Panc1 (cell line): ENCODE measurements around the gene CASR. TPM values are rescaled to one million over a fixed set of nuclear protein-coding genes. Genes with fewer than 3 reads are reported as not detected.

Source experiments
- ATAC-seq: fragments of 200-7000 bp; cut with Tn5 transposase; 2 replicates; pipeline ENCODE4 v1.9.1; 2020; ENCODE audit warnings: mild to moderate bottlenecking, moderate library complexity
- BruUV-seq: library from RNA; stranded (reverse); fragments of 400-500 nt; replicated peaks from 2 replicates; lab custom pipeline; 2021; lab: Mats Ljungman, UMichigan
- CTCF ChIA-PET: fragments of 300-600 bp; sonication (Branson Sonifier 250); formaldehyde crosslinking; loops from one replicate; lab custom pipeline; 2022; ENCODE audit warnings: antibody characterized with exemption; lab: Charles Lee
- POLR2A ChIA-PET: fragments of 300-600 bp; sonication (Branson Sonifier 250); formaldehyde crosslinking; loops from one replicate; lab custom pipeline; 2022; ENCODE audit warnings: antibody characterized with exemption; lab: Charles Lee
- DNase-seq: peaks from one replicate; pipeline ENCODE4 v3.0.0-alpha.2; 2010; ENCODE audit warnings: low read depth, low spot score
- H3K27ac ChIP-seq: 2 replicates; pipeline ENCODE4 v1.5.1; 2011; ENCODE audit warnings: mild to moderate bottlenecking, low read length, inconsistent platforms
- H3K27me3 ChIP-seq: fragments of 200-500 bp; sonication (Bioruptor generic); 2 replicates; pipeline ENCODE4 v1.6.0; 2014; ENCODE audit warnings: low read length, inconsistent platforms; ENCODE audit not compliant: control insufficient read depth, insufficient read depth
- H3K36me3 ChIP-seq: fragments of 200-500 bp; sonication (Bioruptor generic); 2 replicates; pipeline ENCODE4 v1.5.1; 2014; ENCODE audit warnings: inconsistent platforms, mild to moderate bottlenecking, low read length, moderate library complexity; ENCODE audit not compliant: control insufficient read depth, insufficient read depth
- H3K4me1 ChIP-seq: 2 replicates; pipeline ENCODE4 v1.5.1; 2011; ENCODE audit warnings: inconsistent platforms, mild to moderate bottlenecking, low read length, moderate library complexity; ENCODE audit not compliant: control insufficient read depth, insufficient read depth
- H3K4me3 ChIP-seq, 2 experiments: 2 replicates each; pipeline ENCODE4 v1.5.1; 2011 to 2012; ENCODE audit warnings: low read depth in 2 of 2, low read length in 2 of 2, mild to moderate bottlenecking in 2 of 2, inconsistent platforms in 1 of 2, moderate library complexity in 1 of 2
- H3K9me3 ChIP-seq: fragments of 200-500 bp; sonication (Bioruptor generic); 2 replicates; pipeline ENCODE4 v1.5.1; 2014; ENCODE audit warnings: low read depth, mild to moderate bottlenecking, inconsistent platforms, low read length, moderate library complexity; ENCODE audit not compliant: control insufficient read depth, insufficient read depth
- POLR2AphosphoS5 ChIP-seq: IDR thresholded peaks from 2 replicates; pipeline ENCODE4 v1.6.1; 2012; ENCODE audit warnings: mild to moderate bottlenecking, low read depth, low read length, moderate library complexity
- SIN3A ChIP-seq: IDR thresholded peaks from 2 replicates; pipeline ENCODE4 v1.6.1; 2012; ENCODE audit warnings: low read depth, mild to moderate bottlenecking, low read length, moderate library complexity, borderline replicate concordance; ENCODE audit not compliant: insufficient read depth
- TCF7L2 ChIP-seq: IDR thresholded peaks from 2 replicates; pipeline ENCODE4 v1.6.1; 2011; ENCODE audit warnings: mild to moderate bottlenecking, low read depth, low read length, inconsistent platforms
- in situ Hi-C: cut with HindIII; loops from 2 replicates; pipeline ENCODE4 v1.10.0; 2016; ENCODE audit warnings: low sequenced_read_pairs, low pct_unique_long_range_greater_than_20kb
- intact Hi-C: fragments of 100-400 bp; cut with micrococcal nuclease; formaldehyde crosslinking; loops from one replicate; pipeline ENCODE4 v1.10.0; 2022; ENCODE audit not compliant: unreplicated experiment
- total RNA-seq: library from RNA; stranded (reverse); gene quantifications from one replicate; pipeline ENCODE4 v1.2.1, GENCODE V29; 2021; ENCODE audit not compliant: unreplicated experiment
- TF ChIP-seq, protein P1 (sequence below): fragments of 450-650 bp; IDR thresholded peaks from 2 replicates; pipeline ENCODE4 v1.5.1; 2017; ENCODE audit warnings: mild to moderate bottlenecking
- TF ChIP-seq, protein P2 (sequence below), 2 experiments: IDR thresholded peaks; 2 replicates each; pipeline ENCODE4 v1.6.1; 2011 to 2012; ENCODE audit warnings: low read depth in 2 of 2, control low read depth in 1 of 2, low read length in 1 of 2, mild to moderate bottlenecking in 1 of 2, moderate library complexity in 1 of 2; ENCODE audit not compliant: insufficient read depth in 1 of 2

Gene CASR
- total RNA-seq, 1 experiment from 2014 or later = not detected

DNA sequence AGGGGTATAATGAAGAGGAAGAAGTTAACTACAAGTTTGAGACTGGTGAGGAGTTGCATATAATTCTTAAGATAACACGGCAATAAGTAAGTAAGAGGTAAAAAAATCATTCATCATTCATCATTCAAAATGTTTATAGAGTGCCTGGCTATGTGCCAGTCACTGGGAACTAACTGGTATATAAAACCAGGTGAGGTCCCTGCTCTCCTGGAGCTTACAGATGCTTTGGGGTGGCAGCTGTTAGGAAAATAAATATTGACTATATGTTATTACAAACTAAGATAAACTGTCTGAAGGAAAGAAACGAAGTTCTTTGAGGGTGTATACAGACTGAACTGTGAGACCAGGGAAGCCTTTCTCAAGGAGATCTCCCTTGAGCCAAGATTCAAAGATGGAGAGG is 2.9 kb downstream of the CASR start:
- H3K9me3 ChIP-seq = no peaks in the 10 kb centered on the region
- intact Hi-C loops = no loop called here
- no peaks in the 10 kb centered on the region for H3K4me1 ChIP-seq
- H3K36me3 ChIP-seq = no peaks in the 10 kb centered on the region
- no TSS peak for BruUV-seq
- H3K27me3 ChIP-seq = peaks cover 75% of the 10 kb centered on the region
- ChIA-PET POLR2A (no interaction called here), CTCF (no interaction called here)
- TF ChIP-seq POLR2AphosphoS5 = no peak
- TF ChIP-seq, protein P1, sequence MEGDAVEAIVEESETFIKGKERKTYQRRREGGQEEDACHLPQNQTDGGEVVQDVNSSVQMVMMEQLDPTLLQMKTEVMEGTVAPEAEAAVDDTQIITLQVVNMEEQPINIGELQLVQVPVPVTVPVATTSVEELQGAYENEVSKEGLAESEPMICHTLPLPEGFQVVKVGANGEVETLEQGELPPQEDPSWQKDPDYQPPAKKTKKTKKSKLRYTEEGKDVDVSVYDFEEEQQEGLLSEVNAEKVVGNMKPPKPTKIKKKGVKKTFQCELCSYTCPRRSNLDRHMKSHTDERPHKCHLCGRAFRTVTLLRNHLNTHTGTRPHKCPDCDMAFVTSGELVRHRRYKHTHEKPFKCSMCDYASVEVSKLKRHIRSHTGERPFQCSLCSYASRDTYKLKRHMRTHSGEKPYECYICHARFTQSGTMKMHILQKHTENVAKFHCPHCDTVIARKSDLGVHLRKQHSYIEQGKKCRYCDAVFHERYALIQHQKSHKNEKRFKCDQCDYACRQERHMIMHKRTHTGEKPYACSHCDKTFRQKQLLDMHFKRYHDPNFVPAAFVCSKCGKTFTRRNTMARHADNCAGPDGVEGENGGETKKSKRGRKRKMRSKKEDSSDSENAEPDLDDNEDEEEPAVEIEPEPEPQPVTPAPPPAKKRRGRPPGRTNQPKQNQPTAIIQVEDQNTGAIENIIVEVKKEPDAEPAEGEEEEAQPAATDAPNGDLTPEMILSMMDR = no peak
- no peak for TF ChIP-seq TCF7L2
- TF ChIP-seq, protein P2, sequence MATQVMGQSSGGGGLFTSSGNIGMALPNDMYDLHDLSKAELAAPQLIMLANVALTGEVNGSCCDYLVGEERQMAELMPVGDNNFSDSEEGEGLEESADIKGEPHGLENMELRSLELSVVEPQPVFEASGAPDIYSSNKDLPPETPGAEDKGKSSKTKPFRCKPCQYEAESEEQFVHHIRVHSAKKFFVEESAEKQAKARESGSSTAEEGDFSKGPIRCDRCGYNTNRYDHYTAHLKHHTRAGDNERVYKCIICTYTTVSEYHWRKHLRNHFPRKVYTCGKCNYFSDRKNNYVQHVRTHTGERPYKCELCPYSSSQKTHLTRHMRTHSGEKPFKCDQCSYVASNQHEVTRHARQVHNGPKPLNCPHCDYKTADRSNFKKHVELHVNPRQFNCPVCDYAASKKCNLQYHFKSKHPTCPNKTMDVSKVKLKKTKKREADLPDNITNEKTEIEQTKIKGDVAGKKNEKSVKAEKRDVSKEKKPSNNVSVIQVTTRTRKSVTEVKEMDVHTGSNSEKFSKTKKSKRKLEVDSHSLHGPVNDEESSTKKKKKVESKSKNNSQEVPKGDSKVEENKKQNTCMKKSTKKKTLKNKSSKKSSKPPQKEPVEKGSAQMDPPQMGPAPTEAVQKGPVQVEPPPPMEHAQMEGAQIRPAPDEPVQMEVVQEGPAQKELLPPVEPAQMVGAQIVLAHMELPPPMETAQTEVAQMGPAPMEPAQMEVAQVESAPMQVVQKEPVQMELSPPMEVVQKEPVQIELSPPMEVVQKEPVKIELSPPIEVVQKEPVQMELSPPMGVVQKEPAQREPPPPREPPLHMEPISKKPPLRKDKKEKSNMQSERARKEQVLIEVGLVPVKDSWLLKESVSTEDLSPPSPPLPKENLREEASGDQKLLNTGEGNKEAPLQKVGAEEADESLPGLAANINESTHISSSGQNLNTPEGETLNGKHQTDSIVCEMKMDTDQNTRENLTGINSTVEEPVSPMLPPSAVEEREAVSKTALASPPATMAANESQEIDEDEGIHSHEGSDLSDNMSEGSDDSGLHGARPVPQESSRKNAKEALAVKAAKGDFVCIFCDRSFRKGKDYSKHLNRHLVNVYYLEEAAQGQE (IDR thresholded peaks at IDR 0.05; ENCODE audit: insufficient read depth in 1 of 2, low read depth in 2 of 2, low read length in 1 of 2) = no peak
- TF ChIP-seq SIN3A = no peak
- no peak for ATAC-seq
- in situ Hi-C loops = no loop called here
- no peak overlapping the region for H3K27ac ChIP-seq
- H3K4me3 ChIP-seq = no peak overlapping the region
- no peak for DNase-seq

GRCh38 chr3:122188737-122189136 is 5.3 kb downstream of the CASR start:
- ChIA-PET POLR2A (no interaction called here), CTCF (no interaction called here)
- no peak for TF ChIP-seq SIN3A
- ATAC-seq (no peak), DNase-seq (no peak)
- intact Hi-C loops (no loop called here), in situ Hi-C loops (no loop called here)
- Histone ChIP-seq H3K36me3 (no peaks in the 10 kb centered on the region), H3K27ac (no peak overlapping the region), H3K27me3 (peaks cover 56% of the 10 kb centered on the region), H3K9me3 (no peaks in the 10 kb centered on the region), H3K4me1 (no peaks in the 10 kb centered on the region), H3K4me3 (no peak overlapping the region)
- BruUV-seq = no TSS peak

DNA sequence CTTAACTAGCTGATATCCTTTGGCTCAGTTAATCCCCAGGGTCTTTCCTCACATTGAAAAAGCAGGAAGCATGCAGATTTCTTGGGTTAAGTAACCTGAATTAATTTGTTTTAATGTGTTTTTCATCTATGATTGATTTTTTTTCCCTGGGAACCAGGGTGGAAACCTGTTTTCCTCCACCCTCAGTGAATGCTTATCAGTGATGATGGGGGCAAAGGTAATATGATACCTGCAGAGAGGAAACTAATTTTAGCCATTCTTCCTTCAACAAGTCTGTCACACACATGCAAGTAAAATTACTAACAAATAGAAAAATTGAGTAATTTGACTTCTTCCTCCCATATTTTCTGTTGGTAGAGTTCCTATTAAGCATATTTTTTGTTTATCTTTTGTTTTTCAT is 5.9 kb downstream of the CASR start:
- H3K36me3 ChIP-seq = no peaks in the 10 kb centered on the region
- CTCF ChIA-PET = no interaction called here
- no peak overlapping the region for H3K4me3 ChIP-seq
- POLR2A ChIA-PET = no interaction called here
- TF ChIP-seq, protein P2 (IDR thresholded peaks at IDR 0.05; ENCODE audit: insufficient read depth in 1 of 2, low read depth in 2 of 2, low read length in 1 of 2) = no peak
- TF ChIP-seq TCF7L2 (no peak), POLR2AphosphoS5 (no peak)
- ATAC-seq = no peak
- H3K27ac ChIP-seq = no peak overlapping the region
- H3K9me3 ChIP-seq = no peaks in the 10 kb centered on the region
- H3K27me3 ChIP-seq = peaks cover 53% of the 10 kb centered on the region
- no peaks in the 10 kb centered on the region for H3K4me1 ChIP-seq
- DNase-seq = no peak
- intact Hi-C loops = no loop called here
- BruUV-seq = no TSS peak
- in situ Hi-C loops = no loop called here
